Liver (tissue), 9 donors: Measurements from ENCODE around the gene USP47. TPM values are rescaled to one million over a fixed set of nuclear protein-coding genes. Genes with fewer than 3 reads are reported as not detected.

Experiments
- DNase-seq: peaks from one replicate; pipeline ENCODE4 v3.0.0-alpha.2; 2017; ENCODE audit warnings: low spot score
- H3K27ac ChIP-seq, 2 donors: one replicate each; pipeline ENCODE4 v1.7.0; 2013; ENCODE audit warnings: inconsistent platforms in 2 of 2, low read length in 2 of 2, control low read depth in 1 of 2, low read depth in 1 of 2, mild to moderate bottlenecking in 1 of 2
- H3K27me3 ChIP-seq, 4 donors: one replicate each; pipeline versions ENCODE4 v1.6.1 to v1.7.0; 2013; ENCODE audit warnings: low read length in 3 of 4, inconsistent platforms in 1 of 4, mild to moderate bottlenecking in 1 of 4, moderate library complexity in 1 of 4; ENCODE audit not compliant: control insufficient read depth in 4 of 4, insufficient read depth in 4 of 4
- H3K36me3 ChIP-seq, 4 donors: one replicate each; pipeline versions ENCODE4 v1.6.1 to v1.7.0; 2013; ENCODE audit warnings: low read length in 3 of 4, mild to moderate bottlenecking in 3 of 4, low read depth in 1 of 4, moderate library complexity in 1 of 4; ENCODE audit not compliant: control insufficient read depth in 4 of 4, insufficient read depth in 3 of 4
- H3K4me1 ChIP-seq, 4 donors: one replicate each; pipeline versions ENCODE4 v1.6.1 to v1.7.0; 2013; ENCODE audit warnings: low read length in 3 of 4, mild to moderate bottlenecking in 3 of 4, moderate library complexity in 1 of 4; ENCODE audit not compliant: control insufficient read depth in 4 of 4, insufficient read depth in 4 of 4
- H3K4me3 ChIP-seq, 3 donors: one replicate each; pipeline versions ENCODE4 v1.6.1 to v1.7.0; 2013; ENCODE audit warnings: low read length in 3 of 3, control low read depth in 1 of 3, low read depth in 1 of 3, mild to moderate bottlenecking in 1 of 3
- H3K9ac ChIP-seq, 2 donors: one replicate each; pipeline ENCODE4 v1.7.0; 2013; ENCODE audit warnings: low read length in 2 of 2, mild to moderate bottlenecking in 2 of 2, moderate library complexity in 2 of 2, control low read depth in 1 of 2, low read depth in 1 of 2
- H3K9me3 ChIP-seq, 4 donors: one replicate each; pipeline versions ENCODE4 v1.6.1 to v1.7.0; 2013; ENCODE audit warnings: low read length in 3 of 4; ENCODE audit not compliant: control insufficient read depth in 4 of 4
- EGR1 ChIP-seq, 2 donors: IDR thresholded peaks; 2 replicates each; pipeline ENCODE4 v1.6.1; 2016 to 2018; ENCODE audit warnings: antibody characterized with exemption in 2 of 2, low read depth in 2 of 2
- FOXA1 ChIP-seq: IDR thresholded peaks from 2 replicates; pipeline ENCODE4 v1.6.1; 2016; ENCODE audit warnings: antibody characterized with exemption
- FOXA2 ChIP-seq: IDR thresholded peaks from 2 replicates; pipeline ENCODE4 v1.6.1; 2016; ENCODE audit warnings: antibody characterized with exemption
- GABPA ChIP-seq, 2 donors: IDR thresholded peaks in 1 of 2; conservative IDR thresholded peaks in 1 of 2; 2 replicates each; pipeline ENCODE4 v1.6.1; 2016; ENCODE audit warnings: antibody characterized with exemption in 2 of 2, mild to moderate bottlenecking in 1 of 2, moderate library complexity in 1 of 2
- HNF4A ChIP-seq, 2 donors: conservative IDR thresholded peaks; 2 replicates each; pipeline ENCODE4 v1.6.1; 2016; ENCODE audit warnings: antibody characterized with exemption in 2 of 2, mild to moderate bottlenecking in 2 of 2
- HNF4G ChIP-seq: IDR thresholded peaks from 2 replicates; pipeline ENCODE4 v1.6.1; 2016; ENCODE audit warnings: antibody characterized with exemption
- JUND ChIP-seq, 2 donors: IDR thresholded peaks; 2 replicates each; pipeline ENCODE4 v1.6.1; 2016; ENCODE audit warnings: antibody characterized with exemption in 2 of 2
- NR2F2 ChIP-seq: IDR thresholded peaks from 2 replicates; pipeline ENCODE4 v1.6.1; 2016; ENCODE audit warnings: antibody characterized with exemption
- RAD21 ChIP-seq, 2 donors: IDR thresholded peaks; 2 replicates each; pipeline ENCODE4 v1.6.1; 2016; ENCODE audit warnings: antibody characterized with exemption in 2 of 2, mild to moderate bottlenecking in 2 of 2
- RXRA ChIP-seq, 2 donors: IDR thresholded peaks; 2 replicates each; pipeline ENCODE4 v1.6.1; 2017 to 2018; ENCODE audit warnings: antibody characterized with exemption in 2 of 2, mild to moderate bottlenecking in 1 of 2
- SP1 ChIP-seq: IDR thresholded peaks from 2 replicates; pipeline ENCODE4 v1.6.1; 2018; ENCODE audit warnings: antibody characterized with exemption, mild to moderate bottlenecking
- TAF1 ChIP-seq: conservative IDR thresholded peaks from 2 replicates; pipeline ENCODE4 v1.6.1; 2016; ENCODE audit warnings: antibody characterized with exemption, mild to moderate bottlenecking
- YY1 ChIP-seq: IDR thresholded peaks from 2 replicates; pipeline ENCODE4 v1.6.1; 2016; ENCODE audit warnings: antibody characterized with exemption, mild to moderate bottlenecking
- WGBS: extraction: QIAGEN DNeasy Blood & Tissue Kit; methylation state at CpG from one replicate; pipeline ENCODE4 v1.1.7; 2013; 5-methylcytosine and 5-hydroxymethylcytosine counted together
- polyA plus RNA-seq, 2 donors: library from polyadenylated mRNA; stranded (reverse) in 1 of 2; unstranded in 1 of 2; fragments of 200-250 nt in 1 of 2; fragments of >200 nt in 1 of 2; fragmentation: Nextera tagmentation in 1 of 2; extraction: Ambion mirVana in 1 of 2; gene quantifications; one replicate each; pipeline versions ENCODE4 v1.2.1 to v1.2.3, GENCODE V29; 2013 to 2015
- total RNA-seq, 2 donors: library from RNA; depleted of rRNA; stranded (reverse); fragments of >200 nt; gene quantifications; one replicate each; pipeline ENCODE4 v1.2.3, GENCODE V29; 2014
- TF ChIP-seq, protein P1 (sequence below): IDR thresholded peaks from 2 replicates; pipeline ENCODE4 v1.6.1; 2016; ENCODE audit warnings: antibody characterized with exemption
- TF ChIP-seq, protein P2 (sequence below): fragments of 150-350 bp; IDR thresholded peaks from 2 replicates; pipeline ENCODE4 v1.5.1; 2017; ENCODE audit warnings: improper control_type of control experiment, low read depth, low read length; ENCODE audit not compliant: missing input control
- TF ChIP-seq, protein P3 (sequence below): IDR thresholded peaks from 2 replicates; pipeline ENCODE4 v1.6.1; 2016; ENCODE audit warnings: antibody characterized with exemption
- TF ChIP-seq, protein P4 (sequence below): IDR thresholded peaks from 2 replicates; pipeline ENCODE4 v1.6.1; 2016; ENCODE audit warnings: antibody characterized with exemption, mild to moderate bottlenecking
- TF ChIP-seq, protein P5 (sequence below): IDR thresholded peaks from 2 replicates; pipeline ENCODE4 v1.6.1; 2016; ENCODE audit warnings: antibody characterized with exemption
- donor health status: healthy.
- donor health status: healthy.
- donor health status: healthy.
- donor health status: healthy.
- donor health status: healthy.

USP47 gene
- total and polyA plus RNA-seq, 4 donors: 14.9 to 55.1 (median 32.2) TPM

DNA sequence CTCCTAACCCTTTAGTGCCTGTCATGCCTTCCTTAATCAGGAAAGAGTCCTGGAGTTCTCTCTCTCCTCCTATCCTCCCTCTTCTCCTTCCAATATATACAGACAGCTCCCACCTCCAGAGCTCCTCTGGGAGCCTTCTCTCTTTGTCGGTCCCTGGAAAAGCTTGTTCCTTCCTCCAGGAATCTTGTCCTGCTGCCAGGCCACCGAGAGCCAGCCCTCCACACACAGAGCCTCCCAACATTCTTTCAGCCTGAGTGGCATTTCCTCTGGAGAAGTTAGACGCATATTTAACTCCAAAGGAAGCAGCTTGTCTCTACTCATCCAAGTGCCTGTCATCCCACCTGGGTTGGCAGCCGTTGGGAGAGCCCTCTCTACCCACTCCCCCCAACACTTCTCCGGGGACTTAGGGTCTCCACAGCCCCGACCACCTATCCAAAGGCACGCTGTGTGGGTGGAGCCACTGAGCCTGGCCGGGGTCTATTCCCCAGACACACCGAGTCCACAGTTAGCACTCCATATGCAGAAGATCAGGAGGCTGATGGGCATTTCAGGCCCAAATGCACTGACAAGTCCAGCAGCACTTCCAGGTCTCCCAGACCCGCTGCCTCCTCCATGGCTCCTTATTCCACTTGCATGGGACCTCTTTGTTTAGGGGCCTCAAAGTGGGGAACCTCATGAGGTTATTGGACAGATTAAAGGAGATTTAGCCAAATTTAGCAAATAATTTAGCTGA is 135.6 kb downstream of the USP47 start:
- TF ChIP-seq JUND (IDR thresholded peaks at IDR 0.05): no peak
- no peak for TF ChIP-seq YY1
- no peak for TF ChIP-seq TAF1
- no peak for TF ChIP-seq SP1
- TF ChIP-seq, protein P1, sequence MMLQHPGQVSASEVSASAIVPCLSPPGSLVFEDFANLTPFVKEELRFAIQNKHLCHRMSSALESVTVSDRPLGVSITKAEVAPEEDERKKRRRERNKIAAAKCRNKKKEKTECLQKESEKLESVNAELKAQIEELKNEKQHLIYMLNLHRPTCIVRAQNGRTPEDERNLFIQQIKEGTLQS: no peak
- TF ChIP-seq, protein P2, sequence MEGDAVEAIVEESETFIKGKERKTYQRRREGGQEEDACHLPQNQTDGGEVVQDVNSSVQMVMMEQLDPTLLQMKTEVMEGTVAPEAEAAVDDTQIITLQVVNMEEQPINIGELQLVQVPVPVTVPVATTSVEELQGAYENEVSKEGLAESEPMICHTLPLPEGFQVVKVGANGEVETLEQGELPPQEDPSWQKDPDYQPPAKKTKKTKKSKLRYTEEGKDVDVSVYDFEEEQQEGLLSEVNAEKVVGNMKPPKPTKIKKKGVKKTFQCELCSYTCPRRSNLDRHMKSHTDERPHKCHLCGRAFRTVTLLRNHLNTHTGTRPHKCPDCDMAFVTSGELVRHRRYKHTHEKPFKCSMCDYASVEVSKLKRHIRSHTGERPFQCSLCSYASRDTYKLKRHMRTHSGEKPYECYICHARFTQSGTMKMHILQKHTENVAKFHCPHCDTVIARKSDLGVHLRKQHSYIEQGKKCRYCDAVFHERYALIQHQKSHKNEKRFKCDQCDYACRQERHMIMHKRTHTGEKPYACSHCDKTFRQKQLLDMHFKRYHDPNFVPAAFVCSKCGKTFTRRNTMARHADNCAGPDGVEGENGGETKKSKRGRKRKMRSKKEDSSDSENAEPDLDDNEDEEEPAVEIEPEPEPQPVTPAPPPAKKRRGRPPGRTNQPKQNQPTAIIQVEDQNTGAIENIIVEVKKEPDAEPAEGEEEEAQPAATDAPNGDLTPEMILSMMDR: no peak
- TF ChIP-seq, protein P3, sequence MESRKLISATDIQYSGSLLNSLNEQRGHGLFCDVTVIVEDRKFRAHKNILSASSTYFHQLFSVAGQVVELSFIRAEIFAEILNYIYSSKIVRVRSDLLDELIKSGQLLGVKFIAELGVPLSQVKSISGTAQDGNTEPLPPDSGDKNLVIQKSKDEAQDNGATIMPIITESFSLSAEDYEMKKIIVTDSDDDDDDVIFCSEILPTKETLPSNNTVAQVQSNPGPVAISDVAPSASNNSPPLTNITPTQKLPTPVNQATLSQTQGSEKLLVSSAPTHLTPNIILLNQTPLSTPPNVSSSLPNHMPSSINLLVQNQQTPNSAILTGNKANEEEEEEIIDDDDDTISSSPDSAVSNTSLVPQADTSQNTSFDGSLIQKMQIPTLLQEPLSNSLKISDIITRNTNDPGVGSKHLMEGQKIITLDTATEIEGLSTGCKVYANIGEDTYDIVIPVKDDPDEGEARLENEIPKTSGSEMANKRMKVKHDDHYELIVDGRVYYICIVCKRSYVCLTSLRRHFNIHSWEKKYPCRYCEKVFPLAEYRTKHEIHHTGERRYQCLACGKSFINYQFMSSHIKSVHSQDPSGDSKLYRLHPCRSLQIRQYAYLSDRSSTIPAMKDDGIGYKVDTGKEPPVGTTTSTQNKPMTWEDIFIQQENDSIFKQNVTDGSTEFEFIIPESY: no peak
- no peak for TF ChIP-seq HNF4G
- TF ChIP-seq EGR1 (IDR thresholded peaks at IDR 0.05; ENCODE audit: low read depth in 2 of 2): no peak
- no peak for TF ChIP-seq GABPA (IDR thresholded peaks at IDR 0.05 in 1 of 2, conservative IDR thresholded peaks at IDR 0.05 in 1 of 2)
- TF ChIP-seq HNF4A (conservative IDR thresholded peaks at IDR 0.05): no peak
- TF ChIP-seq NR2F2: no peak
- no peak for TF ChIP-seq RAD21 (IDR thresholded peaks at IDR 0.05)
- no peak for TF ChIP-seq RXRA (IDR thresholded peaks at IDR 0.05)
- no peak for TF ChIP-seq FOXA2
- H3K4me1 ChIP-seq: peaks cover 11 to 24% (median 17%) of the 10 kb centered on the region in 4 donors
- H3K27ac ChIP-seq: peak overlapping the region; percentile 16 to 28
- no peaks in the 10 kb centered on the region for H3K27me3 ChIP-seq
- H3K36me3 ChIP-seq: no peaks in the 10 kb centered on the region
- DNase-seq: no peak
- H3K4me3 ChIP-seq: no peak overlapping the region
- H3K9ac ChIP-seq: no peak overlapping the region
- WGBS: 68% methylated on average over 10 of the region's 10 CpGs
- no peaks in the 10 kb centered on the region for H3K9me3 ChIP-seq

DNA sequence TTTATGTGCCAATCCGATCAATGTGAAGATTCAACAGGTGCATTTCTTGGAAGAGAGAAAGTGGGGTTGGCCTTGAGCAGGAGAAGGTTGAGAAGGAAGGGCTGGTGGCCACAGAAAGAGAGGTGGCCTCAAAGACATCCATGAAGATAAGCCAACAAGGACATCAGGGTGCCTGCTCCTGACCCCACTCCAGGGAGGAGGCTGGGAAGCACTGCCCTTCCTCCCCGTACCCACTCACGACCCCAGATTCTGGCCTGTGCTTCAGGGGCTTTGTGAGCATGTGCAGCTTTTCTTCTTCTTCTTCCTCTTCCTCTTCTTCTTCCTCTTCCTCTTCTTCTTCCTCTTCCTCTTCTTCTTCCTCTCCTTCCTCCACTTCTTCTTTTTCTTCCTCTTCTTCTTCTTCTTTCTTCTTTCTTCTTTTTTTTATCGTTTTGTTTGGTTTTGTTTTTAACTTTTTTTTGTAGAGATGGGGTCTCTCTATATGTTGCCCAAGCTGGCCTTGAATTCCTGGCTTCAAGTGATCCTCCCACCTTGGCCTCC is 136.4 kb downstream of the USP47 start:
- Histone ChIP-seq H3K27me3 (no peaks in the 10 kb centered on the region), H3K9ac (no peak overlapping the region), H3K36me3 (no peaks in the 10 kb centered on the region), H3K9me3 (no peaks in the 10 kb centered on the region), H3K27ac (no peak overlapping the region), H3K4me1 (peaks cover 10 to 23% (median 15%) of the 10 kb centered on the region in 4 donors), H3K4me3 (no peak overlapping the region)
- DNase-seq: no peak
- 94% methylated on average over 4 of the region's 4 CpGs for WGBS
- TF ChIP-seq FOXA2 (no peak), NR2F2 (no peak), HNF4G (no peak), EGR1 (IDR thresholded peaks at IDR 0.05; ENCODE audit: low read depth in 2 of 2) (no peak), RXRA (IDR thresholded peaks at IDR 0.05) (no peak), YY1 (no peak), GABPA (IDR thresholded peaks at IDR 0.05 in 1 of 2, conservative IDR thresholded peaks at IDR 0.05 in 1 of 2) (no peak), TAF1 (no peak), RAD21 (IDR thresholded peaks at IDR 0.05) (no peak), FOXA1 (no peak), HNF4A (conservative IDR thresholded peaks at IDR 0.05) (no peak), SP1 (no peak)
- TF ChIP-seq, protein P4, sequence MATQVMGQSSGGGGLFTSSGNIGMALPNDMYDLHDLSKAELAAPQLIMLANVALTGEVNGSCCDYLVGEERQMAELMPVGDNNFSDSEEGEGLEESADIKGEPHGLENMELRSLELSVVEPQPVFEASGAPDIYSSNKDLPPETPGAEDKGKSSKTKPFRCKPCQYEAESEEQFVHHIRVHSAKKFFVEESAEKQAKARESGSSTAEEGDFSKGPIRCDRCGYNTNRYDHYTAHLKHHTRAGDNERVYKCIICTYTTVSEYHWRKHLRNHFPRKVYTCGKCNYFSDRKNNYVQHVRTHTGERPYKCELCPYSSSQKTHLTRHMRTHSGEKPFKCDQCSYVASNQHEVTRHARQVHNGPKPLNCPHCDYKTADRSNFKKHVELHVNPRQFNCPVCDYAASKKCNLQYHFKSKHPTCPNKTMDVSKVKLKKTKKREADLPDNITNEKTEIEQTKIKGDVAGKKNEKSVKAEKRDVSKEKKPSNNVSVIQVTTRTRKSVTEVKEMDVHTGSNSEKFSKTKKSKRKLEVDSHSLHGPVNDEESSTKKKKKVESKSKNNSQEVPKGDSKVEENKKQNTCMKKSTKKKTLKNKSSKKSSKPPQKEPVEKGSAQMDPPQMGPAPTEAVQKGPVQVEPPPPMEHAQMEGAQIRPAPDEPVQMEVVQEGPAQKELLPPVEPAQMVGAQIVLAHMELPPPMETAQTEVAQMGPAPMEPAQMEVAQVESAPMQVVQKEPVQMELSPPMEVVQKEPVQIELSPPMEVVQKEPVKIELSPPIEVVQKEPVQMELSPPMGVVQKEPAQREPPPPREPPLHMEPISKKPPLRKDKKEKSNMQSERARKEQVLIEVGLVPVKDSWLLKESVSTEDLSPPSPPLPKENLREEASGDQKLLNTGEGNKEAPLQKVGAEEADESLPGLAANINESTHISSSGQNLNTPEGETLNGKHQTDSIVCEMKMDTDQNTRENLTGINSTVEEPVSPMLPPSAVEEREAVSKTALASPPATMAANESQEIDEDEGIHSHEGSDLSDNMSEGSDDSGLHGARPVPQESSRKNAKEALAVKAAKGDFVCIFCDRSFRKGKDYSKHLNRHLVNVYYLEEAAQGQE: no peak
- TF ChIP-seq, protein P5, sequence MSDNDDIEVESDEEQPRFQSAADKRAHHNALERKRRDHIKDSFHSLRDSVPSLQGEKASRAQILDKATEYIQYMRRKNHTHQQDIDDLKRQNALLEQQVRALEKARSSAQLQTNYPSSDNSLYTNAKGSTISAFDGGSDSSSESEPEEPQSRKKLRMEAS: no peak
- TF ChIP-seq, protein P2: no peak
- TF ChIP-seq, protein P3: no peak
